Stimulated activated naive CD8-positive, alpha-beta T cell treated with anti-CD3 and anti-CD28 coated beads, Interleukin-15, Interleukin-2, amounts not matched to agents 100 ng/mL and 50 ng/mL, for 24 hours (primary cell): ENCODE data around the gene SETD3.

Experiments
- H3K27ac Mint-ChIP-seq: one replicate; pipeline ENCODE4 v1.8.0; 2021; ENCODE audit warnings: mild to moderate bottlenecking, mixed read lengths
- H3K27me3 Mint-ChIP-seq: one replicate; pipeline ENCODE4 v1.8.0; 2021; ENCODE audit warnings: mixed read lengths
- H3K36me3 Mint-ChIP-seq: one replicate; pipeline ENCODE4 v1.8.0; 2021; ENCODE audit warnings: low read depth, mixed read lengths
- H3K4me1 Mint-ChIP-seq: one replicate; pipeline ENCODE4 v1.8.0; 2021; ENCODE audit warnings: low read depth, mixed read lengths
- H3K4me3 Mint-ChIP-seq: one replicate; pipeline ENCODE4 v1.8.0; 2021; ENCODE audit warnings: mild to moderate bottlenecking, mixed read lengths
- H3K9me3 Mint-ChIP-seq: one replicate; pipeline ENCODE4 v1.8.0; 2021; ENCODE audit warnings: mixed read lengths

The SETD3 gene

GRCh38 chr14:99463974-99464373 lies 16.7 kb downstream of the SETD3 start:
- H3K4me1 Mint-ChIP-seq: peaks cover 17% of the 10 kb centered on the region
- no peaks in the 10 kb centered on the region for H3K27me3 Mint-ChIP-seq
- H3K36me3 Mint-ChIP-seq: peaks cover 45% of the 10 kb centered on the region
- no peak overlapping the region for H3K4me3 Mint-ChIP-seq
- no peaks in the 10 kb centered on the region for H3K9me3 Mint-ChIP-seq
- no peak overlapping the region for H3K27ac Mint-ChIP-seq

- H3K4me1 Mint-ChIP-seq: no peaks in the 10 kb centered on the region
- H3K27me3 Mint-ChIP-seq: no peaks in the 10 kb centered on the region
- H3K36me3 Mint-ChIP-seq: peaks cover 49% of the 10 kb centered on the region
- H3K4me3 Mint-ChIP-seq: no peak overlapping the region
- H3K27ac Mint-ChIP-seq: no peak overlapping the region
- H3K9me3 Mint-ChIP-seq: no peaks in the 10 kb centered on the region
Observed at GRCh38 chr14:99462210-99462609, 18.4 kb downstream of the SETD3 start.

DNA sequence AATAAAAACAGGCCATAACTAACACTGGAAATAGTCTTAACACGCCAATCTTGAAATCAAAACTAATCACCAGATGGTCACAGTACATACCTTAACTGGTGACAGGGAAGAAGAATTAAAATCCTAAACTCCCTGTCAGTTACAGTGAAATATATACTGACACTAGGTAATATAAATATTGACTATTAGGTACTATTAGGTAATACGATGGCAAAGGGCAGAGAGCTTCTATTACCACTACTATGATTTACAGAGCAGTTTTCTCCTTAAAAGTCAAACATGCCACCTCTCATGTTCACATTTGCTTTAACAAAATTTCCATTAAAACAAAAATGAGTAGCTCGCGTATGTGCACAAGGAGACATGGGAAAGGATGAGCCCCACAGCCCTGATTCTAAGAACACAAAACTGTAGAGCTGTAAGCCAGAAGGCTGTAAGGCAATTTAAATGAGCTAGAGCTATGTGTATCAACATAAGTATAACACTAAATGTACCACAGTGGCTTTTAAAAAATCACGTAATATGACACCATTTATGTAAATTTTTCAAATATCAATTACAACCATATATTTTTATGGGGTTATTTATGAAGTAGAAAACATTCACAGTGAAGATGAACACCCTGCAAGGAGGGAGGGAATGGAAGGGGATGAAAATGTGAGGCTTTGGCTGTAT lies 19.1 kb downstream of the SETD3 start:
- H3K36me3 Mint-ChIP-seq: peaks cover 55% of the 10 kb centered on the region
- no peak overlapping the region for H3K27ac Mint-ChIP-seq
- H3K4me1 Mint-ChIP-seq: no peaks in the 10 kb centered on the region
- H3K4me3 Mint-ChIP-seq: no peak overlapping the region
- no peaks in the 10 kb centered on the region for H3K27me3 Mint-ChIP-seq
- no peaks in the 10 kb centered on the region for H3K9me3 Mint-ChIP-seq

- Mint-ChIP-seq H3K4me1 (no peaks in the 10 kb centered on the region), H3K9me3 (no peaks in the 10 kb centered on the region), H3K27me3 (no peaks in the 10 kb centered on the region), H3K4me3 (no peak overlapping the region), H3K36me3 (peaks cover 57% of the 10 kb centered on the region), H3K27ac (no peak overlapping the region)
Observed at GRCh38 chr14:99460793-99461192, 19.9 kb downstream of the SETD3 start.

GRCh38 chr14:99459481-99460100 lies 21.1 kb downstream of the SETD3 start:
- Mint-ChIP-seq H3K27ac (no peak overlapping the region), H3K4me3 (no peak overlapping the region), H3K27me3 (no peaks in the 10 kb centered on the region), H3K4me1 (no peaks in the 10 kb centered on the region), H3K36me3 (peaks cover 59% of the 10 kb centered on the region), H3K9me3 (no peaks in the 10 kb centered on the region)

- no peak overlapping the region for H3K27ac Mint-ChIP-seq
- H3K9me3 Mint-ChIP-seq: no peaks in the 10 kb centered on the region
- no peaks in the 10 kb centered on the region for H3K27me3 Mint-ChIP-seq
- no peak overlapping the region for H3K4me3 Mint-ChIP-seq
- H3K4me1 Mint-ChIP-seq: no peaks in the 10 kb centered on the region
- peaks cover 50% of the 10 kb centered on the region for H3K36me3 Mint-ChIP-seq
Observed at GRCh38 chr14:99454246-99454645, 26.4 kb downstream of the SETD3 start.

DNA sequence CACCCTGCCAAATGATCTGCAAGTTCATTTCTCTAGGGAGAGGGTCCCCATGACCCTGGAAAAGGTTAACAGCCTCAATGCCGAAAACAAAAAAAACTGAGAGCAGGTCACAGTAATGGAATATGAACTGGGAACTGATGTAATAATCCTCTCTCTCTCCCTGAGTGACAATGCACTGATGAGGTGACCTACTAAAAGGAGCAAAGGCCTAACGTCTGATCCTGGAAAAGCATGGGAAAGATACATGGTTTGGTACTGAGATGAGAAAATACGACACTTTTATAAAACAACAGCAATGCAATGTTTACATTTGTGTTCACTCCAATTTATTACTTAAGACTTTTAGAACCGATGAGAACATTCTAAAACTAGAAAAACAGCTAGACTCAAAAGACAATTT lies 27.7 kb downstream of the SETD3 start:
- Mint-ChIP-seq H3K4me1 (no peaks in the 10 kb centered on the region), H3K27me3 (no peaks in the 10 kb centered on the region), H3K36me3 (peaks cover 55% of the 10 kb centered on the region), H3K9me3 (no peaks in the 10 kb centered on the region), H3K4me3 (no peak overlapping the region), H3K27ac (no peak overlapping the region)

DNA sequence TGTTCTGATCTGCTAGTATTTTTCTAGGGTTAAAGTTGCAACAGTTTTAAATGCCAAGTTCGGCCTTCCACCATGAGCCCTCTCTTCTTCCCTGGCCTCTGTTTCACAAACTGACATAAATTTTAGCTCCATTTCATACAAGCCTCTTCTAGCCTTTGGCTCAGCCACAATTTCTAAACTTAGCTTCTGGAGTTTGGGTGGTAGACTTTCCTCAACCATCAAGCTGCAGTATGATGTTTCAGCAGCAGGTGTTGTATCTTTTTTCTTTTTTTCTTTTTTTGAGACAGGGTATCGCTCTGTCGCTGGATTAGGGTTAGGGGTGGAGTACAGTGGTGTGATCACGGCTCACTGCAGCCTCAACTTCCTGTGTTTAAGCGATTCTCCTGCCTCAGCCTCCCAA lies 29.4 kb downstream of the SETD3 start:
- H3K36me3 Mint-ChIP-seq: peaks cover 56% of the 10 kb centered on the region
- no peak overlapping the region for H3K4me3 Mint-ChIP-seq
- no peaks in the 10 kb centered on the region for H3K4me1 Mint-ChIP-seq
- peak overlapping the region; percentile 36 for H3K27ac Mint-ChIP-seq
- no peaks in the 10 kb centered on the region for H3K9me3 Mint-ChIP-seq
- no peaks in the 10 kb centered on the region for H3K27me3 Mint-ChIP-seq

GRCh38 chr14:99450266-99450665 lies 30.4 kb downstream of the SETD3 start:
- no peak overlapping the region for H3K27ac Mint-ChIP-seq
- no peak overlapping the region for H3K4me3 Mint-ChIP-seq
- H3K27me3 Mint-ChIP-seq: no peaks in the 10 kb centered on the region
- H3K9me3 Mint-ChIP-seq: no peaks in the 10 kb centered on the region
- peaks cover 55% of the 10 kb centered on the region for H3K36me3 Mint-ChIP-seq
- H3K4me1 Mint-ChIP-seq: no peaks in the 10 kb centered on the region

- H3K36me3 Mint-ChIP-seq: peaks cover 60% of the 10 kb centered on the region
- no peak overlapping the region for H3K27ac Mint-ChIP-seq
- H3K9me3 Mint-ChIP-seq: no peaks in the 10 kb centered on the region
- H3K4me1 Mint-ChIP-seq: no peaks in the 10 kb centered on the region
- H3K4me3 Mint-ChIP-seq: no peak overlapping the region
- H3K27me3 Mint-ChIP-seq: no peaks in the 10 kb centered on the region
Observed at GRCh38 chr14:99447739-99448138, 32.9 kb downstream of the SETD3 start.

- Mint-ChIP-seq H3K4me1 (peaks cover 10% of the 10 kb centered on the region), H3K27ac (no peak overlapping the region), H3K36me3 (peaks cover 58% of the 10 kb centered on the region)
Observed at GRCh38 chr14:99445931-99446330, 34.7 kb downstream of the SETD3 start.

DNA sequence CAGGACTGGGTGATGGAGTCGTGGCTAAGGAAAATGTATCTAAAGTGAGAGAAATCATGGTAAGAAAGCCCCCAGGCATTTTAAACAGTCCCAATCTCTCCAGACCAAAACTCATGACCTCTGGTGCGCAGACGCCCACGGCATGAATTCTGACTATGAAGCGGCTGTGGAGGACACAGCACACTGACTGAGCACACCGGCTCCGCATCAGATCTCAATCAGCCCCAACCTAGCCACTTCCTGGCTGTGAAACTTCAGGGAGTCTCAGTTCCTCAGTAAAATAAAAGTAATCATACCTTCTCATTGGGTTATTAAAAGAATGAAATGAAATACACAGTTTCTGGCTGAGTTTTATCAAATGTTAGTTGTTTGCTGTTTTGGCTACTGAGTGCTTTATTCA lies 38.7 kb downstream of the SETD3 start:
- Mint-ChIP-seq H3K27me3 (no peaks in the 10 kb centered on the region), H3K9me3 (no peaks in the 10 kb centered on the region), H3K4me3 (no peak overlapping the region), H3K27ac (no peak overlapping the region), H3K4me1 (peaks cover 31% of the 10 kb centered on the region), H3K36me3 (peaks cover 48% of the 10 kb centered on the region)

More at GRCh38 chr14:99445931-99446330, 34.7 kb downstream of the SETD3 start:
- H3K9me3 Mint-ChIP-seq: no peaks in the 10 kb centered on the region
- no peaks in the 10 kb centered on the region for H3K27me3 Mint-ChIP-seq
- H3K4me3 Mint-ChIP-seq: no peak overlapping the region

DNA sequence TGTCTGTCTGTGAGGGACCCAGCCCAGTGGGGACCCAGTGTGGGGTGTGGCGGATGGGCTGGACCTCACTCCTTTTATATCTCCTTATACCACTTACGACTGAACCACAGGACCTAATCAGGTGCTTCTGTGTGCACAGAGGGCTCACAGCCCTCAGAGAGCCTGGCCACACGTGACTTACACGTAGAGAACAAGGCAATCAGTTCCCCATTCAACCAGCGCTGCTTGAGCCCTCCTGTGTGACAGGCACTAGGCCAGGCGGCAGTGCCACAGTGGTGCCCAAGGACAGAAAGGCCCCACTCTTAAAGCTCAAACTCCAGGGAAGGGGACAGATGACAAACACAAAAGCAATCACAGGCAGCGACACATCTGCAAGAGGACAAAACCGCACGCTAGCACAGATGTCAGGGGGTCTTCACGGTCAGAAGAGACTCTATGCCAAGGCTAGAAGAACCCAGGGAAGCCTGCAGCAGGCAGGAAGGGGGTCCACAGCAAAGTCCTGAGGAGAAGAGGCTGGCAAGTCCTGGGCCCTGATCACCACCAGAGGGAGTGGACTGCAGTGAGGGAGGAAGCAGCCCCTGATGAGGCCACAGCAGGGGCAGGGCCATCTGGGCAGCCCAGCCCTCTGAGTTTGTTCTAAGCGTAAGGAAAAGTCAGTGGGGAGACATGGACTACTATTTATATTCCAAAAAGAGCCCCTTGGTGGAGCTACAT lies 39.3 kb downstream of the SETD3 start:
- Mint-ChIP-seq H3K27ac (no peak overlapping the region), H3K27me3 (no peaks in the 10 kb centered on the region), H3K4me1 (peaks cover 36% of the 10 kb centered on the region), H3K4me3 (no peak overlapping the region), H3K36me3 (peaks cover 49% of the 10 kb centered on the region), H3K9me3 (no peaks in the 10 kb centered on the region)

DNA sequence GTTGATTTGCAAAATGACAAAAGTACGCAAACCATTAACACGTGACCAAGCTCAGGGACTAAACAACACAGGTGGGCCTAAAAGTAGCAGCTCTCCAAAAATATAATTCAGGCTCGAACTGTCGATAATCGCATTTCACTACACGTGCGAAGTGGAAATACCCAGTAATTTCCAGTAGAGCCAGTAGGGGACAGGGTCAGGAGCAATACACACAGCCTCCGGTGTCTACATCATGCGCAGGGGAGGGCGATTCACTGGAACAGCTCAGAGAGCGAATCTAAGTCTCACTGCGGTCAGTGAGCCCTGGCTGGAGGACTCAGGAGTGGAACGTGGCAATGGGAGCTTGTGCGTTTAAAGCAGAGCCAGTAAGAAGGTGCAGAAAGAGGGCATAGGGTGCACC lies 40.4 kb downstream of the SETD3 start:
- H3K4me1 Mint-ChIP-seq: peaks cover 41% of the 10 kb centered on the region
- H3K4me3 Mint-ChIP-seq: no peak overlapping the region
- H3K36me3 Mint-ChIP-seq: peaks cover 59% of the 10 kb centered on the region
- no peaks in the 10 kb centered on the region for H3K9me3 Mint-ChIP-seq
- no peaks in the 10 kb centered on the region for H3K27me3 Mint-ChIP-seq
- H3K27ac Mint-ChIP-seq: no peak overlapping the region

GRCh38 chr14:99437706-99438105 lies 43.0 kb downstream of the SETD3 start:
- Mint-ChIP-seq H3K4me1 (peaks cover 41% of the 10 kb centered on the region), H3K9me3 (no peaks in the 10 kb centered on the region), H3K27ac (peak overlapping the region; percentile 78), H3K27me3 (no peaks in the 10 kb centered on the region), H3K36me3 (peaks cover 58% of the 10 kb centered on the region), H3K4me3 (no peak overlapping the region)
